ENCODE measurements around the gene GNAS. TPM values are rescaled to one million over a fixed set of nuclear protein-coding genes. Genes with fewer than 3 reads are reported as not detected.
A peak's percentile ranks its signal among the peaks of the same experiment; 100 is the strongest.

Gene GNAS
- polyA plus RNA-seq, 1 donor (not counting 4 experiments of a cell fraction or from before 2014, with no cell fraction given), result 560 TPM

- Histone ChIP-seq H3K4me2 (ENCODE audit: control insufficient read depth, extremely low read depth, insufficient read depth, low read depth, low read length) (no peak overlapping the region), H3K9ac (ENCODE audit: control insufficient read depth, extremely low read depth, insufficient read depth, low read length) (no peak overlapping the region), H3K36me3 (ENCODE audit: control insufficient read depth in 2 of 2, extremely low read depth in 1 of 2, insufficient read depth in 2 of 2, low read length in 2 of 2) (no peaks in the 10 kb centered on the region), H3K79me2 (ENCODE audit: control insufficient read depth, insufficient read depth, low read length) (no peaks in the 10 kb centered on the region), H3K27me3 (ENCODE audit: control insufficient read depth, extremely low read depth, insufficient read depth, low read length) (no peaks in the 10 kb centered on the region), H4K20me1 (ENCODE audit: control insufficient read depth, extremely low read depth, insufficient read depth, low read length) (no peaks in the 10 kb centered on the region), H3K9me3 (ENCODE audit: control insufficient read depth, low read depth, low read length) (no peaks in the 10 kb centered on the region), H3K27ac (ENCODE audit: control insufficient read depth, insufficient read depth, low read length) (no peak overlapping the region), H2AFZ (ENCODE audit: control insufficient read depth, low read length) (no peak overlapping the region), H3K4me1 (ENCODE audit: control insufficient read depth, extremely low read depth, insufficient read depth, low read length) (no peaks in the 10 kb centered on the region), H3K9me1 (ENCODE audit: control insufficient read depth, extremely low read depth, insufficient read depth, low read length) (no peaks in the 10 kb centered on the region), H3K4me3 (ENCODE audit: control insufficient read depth in 2 of 3, extremely low read depth in 1 of 3, insufficient read depth in 2 of 3, low read depth in 1 of 3, low read length in 3 of 3) (no peak overlapping the region)
- DNase-seq (ENCODE audit: low read depth, low spot score), result no peak
- no peak for TF ChIP-seq EZH2 (IDR thresholded peaks at IDR 0.05; ENCODE audit: low read length)
- TF ChIP-seq, protein P1, sequence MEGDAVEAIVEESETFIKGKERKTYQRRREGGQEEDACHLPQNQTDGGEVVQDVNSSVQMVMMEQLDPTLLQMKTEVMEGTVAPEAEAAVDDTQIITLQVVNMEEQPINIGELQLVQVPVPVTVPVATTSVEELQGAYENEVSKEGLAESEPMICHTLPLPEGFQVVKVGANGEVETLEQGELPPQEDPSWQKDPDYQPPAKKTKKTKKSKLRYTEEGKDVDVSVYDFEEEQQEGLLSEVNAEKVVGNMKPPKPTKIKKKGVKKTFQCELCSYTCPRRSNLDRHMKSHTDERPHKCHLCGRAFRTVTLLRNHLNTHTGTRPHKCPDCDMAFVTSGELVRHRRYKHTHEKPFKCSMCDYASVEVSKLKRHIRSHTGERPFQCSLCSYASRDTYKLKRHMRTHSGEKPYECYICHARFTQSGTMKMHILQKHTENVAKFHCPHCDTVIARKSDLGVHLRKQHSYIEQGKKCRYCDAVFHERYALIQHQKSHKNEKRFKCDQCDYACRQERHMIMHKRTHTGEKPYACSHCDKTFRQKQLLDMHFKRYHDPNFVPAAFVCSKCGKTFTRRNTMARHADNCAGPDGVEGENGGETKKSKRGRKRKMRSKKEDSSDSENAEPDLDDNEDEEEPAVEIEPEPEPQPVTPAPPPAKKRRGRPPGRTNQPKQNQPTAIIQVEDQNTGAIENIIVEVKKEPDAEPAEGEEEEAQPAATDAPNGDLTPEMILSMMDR (optimal IDR thresholded peaks at IDR 0.05 in 1 of 3, IDR thresholded peaks at IDR 0.05 in 1 of 3, conservative IDR thresholded peaks at IDR 0.05 in 1 of 3; ENCODE audit: extremely low read depth in 1 of 3, insufficient read depth in 2 of 3, low read length in 3 of 3), result peak; percentile 83 to 94 (median 91)
- dilution Hi-C loops (cut with MboI; ENCODE audit: extremely low pct_ligation_motif_present, low sequenced_read_pairs), result loop anchor here (25.0 kb wide), 1 partner anchor 342 kb away; no protein-coding TSS in a partner anchor
- peak; percentile 67 for FAIRE-seq
Measured at GRCh38 chr20:58870293-58871014, 17.9 kb downstream of the GNAS start.

- Histone ChIP-seq H3K36me3 (ENCODE audit: control insufficient read depth in 2 of 2, extremely low read depth in 1 of 2, insufficient read depth in 2 of 2, low read length in 2 of 2) (no peaks in the 10 kb centered on the region), H3K27me3 (ENCODE audit: control insufficient read depth, extremely low read depth, insufficient read depth, low read length) (no peaks in the 10 kb centered on the region), H2AFZ (ENCODE audit: control insufficient read depth, low read length) (no peak overlapping the region), H3K9me3 (ENCODE audit: control insufficient read depth, low read depth, low read length) (no peaks in the 10 kb centered on the region), H4K20me1 (ENCODE audit: control insufficient read depth, extremely low read depth, insufficient read depth, low read length) (no peaks in the 10 kb centered on the region), H3K27ac (ENCODE audit: control insufficient read depth, insufficient read depth, low read length) (no peak overlapping the region), H3K4me1 (ENCODE audit: control insufficient read depth, extremely low read depth, insufficient read depth, low read length) (no peaks in the 10 kb centered on the region), H3K79me2 (ENCODE audit: control insufficient read depth, insufficient read depth, low read length) (no peaks in the 10 kb centered on the region), H3K4me2 (ENCODE audit: control insufficient read depth, extremely low read depth, insufficient read depth, low read depth, low read length) (no peak overlapping the region), H3K9me1 (ENCODE audit: control insufficient read depth, extremely low read depth, insufficient read depth, low read length) (no peaks in the 10 kb centered on the region), H3K4me3 (ENCODE audit: control insufficient read depth in 2 of 3, extremely low read depth in 1 of 3, insufficient read depth in 2 of 3, low read depth in 1 of 3, low read length in 3 of 3) (no peak overlapping the region), H3K9ac (ENCODE audit: control insufficient read depth, extremely low read depth, insufficient read depth, low read length) (no peak overlapping the region)
- no peak for TF ChIP-seq EZH2 (IDR thresholded peaks at IDR 0.05; ENCODE audit: low read length)
- TF ChIP-seq, protein P1 (optimal IDR thresholded peaks at IDR 0.05 in 1 of 3, IDR thresholded peaks at IDR 0.05 in 1 of 3, conservative IDR thresholded peaks at IDR 0.05 in 1 of 3; ENCODE audit: extremely low read depth in 1 of 3, insufficient read depth in 2 of 3, low read length in 3 of 3), result no peak
- dilution Hi-C loops (cut with MboI; ENCODE audit: extremely low pct_ligation_motif_present, low sequenced_read_pairs), result loop anchor here (25.0 kb wide), 1 partner anchor 341 kb away; no protein-coding TSS in a partner anchor
- FAIRE-seq, result no peak
- no peak for DNase-seq (ENCODE audit: low read depth, low spot score)
Measured at GRCh38 chr20:58871533-58872102, 19.1 kb downstream of the GNAS start.

All from keratinocyte (primary cell).